ENCODE measurements around the gene ARV1.
"Not testable (repeated sequence)": the region's sequence is repeated elsewhere in the genome, so short reads cannot be mapped to it uniquely, and the experiment has no call there.

The ARV1 gene

DNA sequence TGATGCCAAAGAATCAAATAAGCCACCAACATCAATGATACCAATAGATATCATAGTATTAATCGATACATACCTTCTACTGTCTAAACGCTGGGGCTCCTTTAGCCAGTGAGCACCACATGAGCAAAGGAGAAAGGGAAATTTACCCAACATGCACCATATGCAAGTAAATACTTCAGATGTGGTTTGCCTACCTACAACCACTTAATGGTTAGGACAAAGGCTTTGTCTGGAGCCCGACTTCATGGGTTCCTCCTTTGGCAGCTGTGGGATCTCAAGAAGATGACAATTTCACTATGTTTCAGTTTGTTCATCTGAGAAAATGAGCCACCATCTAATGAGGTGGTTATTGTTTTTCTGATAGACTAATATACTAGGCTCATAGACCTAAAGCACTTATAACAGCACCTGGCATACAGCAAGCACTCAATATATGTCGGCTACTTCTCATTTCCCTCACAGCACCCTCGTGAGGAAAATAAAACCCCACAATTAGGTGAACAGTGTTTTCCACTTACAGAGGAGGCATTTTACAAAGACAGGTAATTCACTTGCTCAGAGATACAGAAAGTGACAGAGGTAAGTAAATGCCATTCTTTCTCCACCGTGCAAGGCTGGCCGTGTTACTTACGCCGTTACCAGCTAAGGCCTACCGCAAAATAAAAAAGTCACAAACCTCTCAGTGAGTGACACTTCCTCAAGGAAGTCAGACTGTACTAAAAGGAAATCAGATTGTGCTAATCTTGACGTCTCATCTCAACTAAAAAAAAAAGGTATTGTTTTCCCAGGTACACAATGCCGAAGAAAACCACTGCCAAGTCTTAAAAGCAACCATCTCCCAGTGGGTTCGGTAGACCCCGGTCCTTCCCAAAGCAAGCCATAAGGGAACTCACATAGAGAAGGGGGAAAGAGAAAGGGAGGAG lies 1.8 kb upstream of the ARV1 start:
- peak in 4 of 5 donors; percentile 19 to 75 (median 28) for DNase-seq

GRCh38 chr1:230977761-230978490 lies 968 bp upstream of the ARV1 start:
- peak in 4 of 5 donors; percentile 16 to 31 (median 22) for DNase-seq

- DNase-seq = no peak
Observed at GRCh38 chr1:230979389-230979716, 459 bp downstream of the ARV1 start.

- DNase-seq = peak in 1 of 5 donors; percentile 23
Observed at GRCh38 chr1:230979952-230980351, 1.1 kb downstream of the ARV1 start.

DNA sequence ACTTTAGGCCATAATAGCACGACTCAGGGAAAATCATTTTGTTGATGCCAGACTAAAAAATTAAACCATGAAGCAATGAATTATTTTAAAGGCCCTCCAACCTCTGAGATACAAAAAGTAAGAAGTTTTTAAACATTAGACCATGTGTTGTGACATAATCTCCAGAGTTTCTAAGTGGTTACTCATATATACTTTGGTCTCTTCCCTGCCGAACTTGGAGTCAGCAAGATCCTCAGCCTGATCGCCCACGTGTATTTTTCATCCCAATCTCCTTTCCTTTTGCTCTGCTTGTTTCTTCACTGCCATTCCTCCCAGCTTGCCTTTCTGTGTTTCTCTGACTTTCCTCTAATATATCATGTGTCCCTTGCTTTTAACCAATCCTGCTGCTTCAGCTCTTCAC lies 3.8 kb downstream of the ARV1 start:
- no peak for DNase-seq

- DNase-seq = no peak
Observed at GRCh38 chr1:230983811-230984210, 4.9 kb downstream of the ARV1 start.

DNA sequence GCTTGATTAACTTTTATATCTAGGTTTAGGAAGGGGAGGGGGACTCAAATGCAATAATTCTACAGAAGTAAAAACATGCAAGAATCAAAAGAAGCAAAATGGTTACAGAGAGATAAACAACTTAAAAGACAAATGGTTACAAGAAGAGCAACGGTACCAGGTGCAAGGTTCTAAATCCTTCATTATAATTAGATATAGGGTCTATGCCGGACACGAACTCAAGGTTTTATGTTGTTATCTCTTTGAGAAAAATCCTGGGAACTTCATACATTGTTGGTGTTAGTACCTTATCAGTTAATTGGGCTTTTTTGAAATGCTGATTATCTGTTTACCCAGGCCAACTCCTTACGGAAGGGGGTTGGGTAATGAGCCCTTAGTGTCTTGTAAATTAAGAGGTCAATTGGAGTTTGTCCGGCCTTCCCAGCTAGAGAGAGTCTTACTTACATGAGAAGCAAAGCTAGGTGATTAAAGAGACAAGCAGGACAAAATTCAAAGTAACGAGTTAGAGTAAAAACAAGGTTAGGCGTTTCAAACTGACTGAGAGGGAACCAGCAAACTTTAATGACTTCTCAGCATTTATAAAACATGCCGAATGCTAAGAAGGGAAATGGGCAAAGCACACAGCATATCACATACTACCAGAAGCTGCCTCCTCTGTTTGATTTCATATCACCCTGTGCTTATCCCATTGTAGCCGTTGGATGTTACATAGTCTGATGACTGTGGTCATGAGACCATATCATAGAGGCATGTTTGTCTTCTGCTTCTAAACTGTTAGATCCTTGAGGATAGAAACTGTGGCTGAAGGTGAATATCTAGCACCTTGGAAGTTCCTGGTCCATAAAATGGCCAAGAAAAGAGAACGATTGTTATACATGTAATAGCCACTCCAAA lies 6.0 kb downstream of the ARV1 start:
- DNase-seq = not testable (repeated sequence)

GRCh38 chr1:230985711-230986110 lies 6.8 kb downstream of the ARV1 start:
- DNase-seq = no peak

- DNase-seq = no peak
Observed at GRCh38 chr1:230986976-230987375, 8.1 kb downstream of the ARV1 start.

GRCh38 chr1:230987448-230987847 lies 8.6 kb downstream of the ARV1 start:
- DNase-seq = no peak

DNA sequence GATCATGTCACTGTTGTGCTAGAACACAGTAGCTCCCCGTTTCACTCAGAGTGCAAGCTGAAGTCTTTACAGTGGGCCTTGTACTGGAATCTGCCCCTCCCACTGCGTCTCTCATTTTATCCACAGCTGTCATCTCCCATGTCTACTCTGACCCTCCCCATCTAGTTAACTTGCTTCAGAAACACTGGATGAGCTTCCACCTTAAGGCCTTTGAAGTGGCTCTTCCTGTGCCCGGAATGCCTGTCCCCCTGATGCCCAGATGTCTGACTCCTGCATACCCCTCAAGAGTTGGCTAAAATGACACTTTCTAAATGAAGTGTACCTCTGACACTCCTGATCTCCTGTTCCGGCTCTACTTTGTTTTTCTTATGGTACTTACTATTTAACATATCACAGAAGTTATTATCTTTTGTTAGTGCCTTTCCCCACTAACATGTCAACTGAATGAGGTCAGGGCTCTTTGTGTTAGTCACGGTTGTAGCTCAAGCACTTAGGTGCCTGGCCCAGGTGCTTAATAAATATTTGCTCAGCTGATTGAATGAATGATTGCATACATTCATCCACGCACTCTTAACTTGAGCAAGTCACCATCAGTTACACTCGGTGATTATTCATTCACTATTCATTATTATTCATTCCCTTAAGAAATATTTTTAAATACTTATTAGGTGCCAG lies 13.3 kb downstream of the ARV1 start:
- DNase-seq = no peak

GRCh38 chr1:230994860-230995259 lies 16.0 kb downstream of the ARV1 start:
- no peak for DNase-seq

- DNase-seq = no peak
Observed at GRCh38 chr1:231000201-231000600, 21.3 kb downstream of the ARV1 start.

- DNase-seq = no peak
Observed at GRCh38 chr1:231000639-231001038, 21.7 kb downstream of the ARV1 start.

DNA sequence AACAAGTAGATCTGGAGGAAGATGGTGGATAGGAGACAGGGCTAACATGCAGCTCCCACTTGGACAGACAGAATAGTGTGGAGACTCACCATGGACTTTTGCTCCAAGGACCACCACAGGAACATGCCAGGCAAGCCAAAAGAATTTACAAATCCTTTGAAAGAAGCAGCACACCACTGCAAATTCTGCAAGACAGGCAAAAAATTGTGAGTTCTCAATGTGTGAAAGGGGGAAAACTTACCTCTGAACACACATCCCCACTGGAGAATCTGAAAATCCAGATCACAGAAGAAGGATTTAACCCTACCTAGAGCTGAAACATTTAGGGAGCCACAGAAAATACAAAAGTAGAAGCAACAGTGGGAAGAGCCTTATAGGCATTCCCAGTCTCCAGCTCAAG lies 23.0 kb downstream of the ARV1 start:
- no peak for DNase-seq

GRCh38 chr1:231007535-231007934 lies 28.6 kb downstream of the ARV1 start:
- DNase-seq = not testable (repeated sequence)

DNA sequence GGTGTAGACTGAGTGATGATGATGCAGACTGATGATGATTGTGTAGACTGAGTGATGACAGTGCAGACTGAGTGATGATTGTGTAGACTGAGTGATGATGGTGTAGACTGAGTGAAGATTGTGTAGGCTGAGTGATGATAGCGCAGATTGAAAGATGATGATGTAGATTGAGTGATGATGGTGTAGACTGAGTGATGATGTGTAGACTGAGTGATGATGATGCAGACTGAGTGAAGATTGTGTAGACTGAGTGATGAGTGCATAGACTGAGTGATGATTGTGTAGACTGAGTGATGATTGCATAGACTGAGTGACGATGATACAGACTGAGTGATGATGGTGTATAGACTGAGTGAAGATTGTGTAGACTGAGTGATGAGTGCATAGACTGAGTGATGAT lies 32.5 kb downstream of the ARV1 start:
- DNase-seq = no peak

GRCh38 chr1:231011963-231012362 lies 33.1 kb downstream of the ARV1 start:
- peak in 1 of 5 donors; percentile 12 for DNase-seq

DNA sequence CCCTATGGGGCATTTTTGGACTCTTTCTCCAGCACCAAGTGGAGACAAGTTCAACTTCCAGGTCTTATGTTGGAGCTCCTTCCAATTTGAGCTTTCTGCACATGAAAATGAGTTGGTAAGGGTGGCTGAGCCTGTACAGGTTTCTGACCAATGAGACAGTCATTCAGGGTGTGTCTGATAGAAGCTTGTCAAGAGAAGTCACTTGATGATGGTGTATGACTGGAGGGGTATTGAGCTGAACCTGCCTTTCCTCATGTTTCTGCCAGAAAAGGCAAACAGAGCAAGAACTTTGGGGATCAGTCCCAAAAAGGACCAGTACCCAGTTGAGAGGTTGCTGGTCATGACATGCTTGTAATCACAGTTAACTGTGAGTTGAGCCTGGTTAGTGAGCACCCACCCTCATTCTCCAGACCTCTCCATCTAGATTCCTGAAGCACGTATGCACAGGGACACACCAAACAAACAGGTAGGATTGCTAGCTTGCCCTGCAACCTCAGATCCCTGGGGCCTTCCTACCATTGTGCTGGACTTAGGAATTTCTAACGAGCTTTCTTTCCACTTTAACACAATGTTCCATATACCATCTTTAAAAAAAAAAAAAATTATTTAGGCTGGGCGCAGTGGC lies 34.6 kb downstream of the ARV1 start:
- DNase-seq = no peak

GRCh38 chr1:231016234-231016633 lies 37.3 kb downstream of the ARV1 start:
- no peak for DNase-seq

DNA sequence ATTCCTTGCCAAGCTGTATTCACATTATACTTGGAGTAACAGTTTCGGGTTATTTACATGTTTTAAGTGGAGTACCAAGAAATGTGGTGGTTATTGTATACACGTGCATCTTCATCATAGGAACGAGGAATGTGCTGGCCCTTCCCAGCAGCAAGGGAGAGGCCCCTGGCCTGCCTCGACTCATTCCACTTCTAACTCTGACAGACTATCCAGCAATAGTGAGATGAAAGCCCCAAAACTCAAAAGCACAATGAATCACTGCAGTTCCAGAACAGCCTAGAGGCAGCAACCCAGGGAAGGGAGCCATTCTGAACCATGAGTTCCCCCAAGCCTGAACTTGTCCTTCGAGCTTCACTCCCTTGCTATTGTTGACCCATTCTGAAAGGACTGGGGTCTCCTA lies 38.1 kb downstream of the ARV1 start:
- DNase-seq = no peak

DNA sequence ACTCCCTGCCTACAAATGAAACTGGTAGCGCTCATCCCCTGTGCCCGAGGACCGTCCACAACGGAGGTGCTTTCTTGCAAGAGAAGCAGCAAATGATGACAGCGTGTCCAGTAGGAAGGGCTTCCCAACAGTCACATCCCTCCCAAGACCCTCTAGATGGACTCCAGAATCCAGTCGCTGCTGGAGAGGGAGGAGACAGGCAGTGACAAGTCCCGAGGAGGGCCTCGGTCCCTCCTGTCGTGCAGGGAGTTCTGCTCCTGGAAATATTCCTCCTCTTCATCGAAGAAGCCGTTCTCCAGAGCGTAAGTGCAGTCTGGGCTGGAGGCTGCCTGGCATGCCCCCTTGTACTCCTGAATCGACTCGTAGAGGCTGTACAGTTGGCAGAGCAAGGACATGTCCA lies 40.8 kb downstream of the ARV1 start:
- no peak for DNase-seq

All from T-helper 1 cell (primary cell).